DOHH2 (cell line): ENCODE results near the gene REV1.

Experiments used
- H3F3A ChIP-seq: fragments of 200-600 bp; sonication (generic), shearing (Covaris generic); 2 replicates; pipeline ENCODE4 v1.6.0; 2016; ENCODE audit warnings: antibody characterized with exemption, mild to moderate bottlenecking; ENCODE audit not compliant: control insufficient read depth, insufficient read depth
- H3K27ac ChIP-seq: fragments of 200-600 bp; sonication (generic); 2 replicates; pipeline ENCODE4 v1.5.1; 2014; ENCODE audit warnings: low read depth, mild to moderate bottlenecking, low read length, moderate library complexity
- H3K27me3 ChIP-seq: fragments of 200-600 bp; sonication (generic); 2 replicates; pipeline ENCODE4 v1.6.1; 2014; ENCODE audit warnings: mild to moderate bottlenecking, low read length, mixed read lengths; ENCODE audit not compliant: control insufficient read depth
- H3K36me3 ChIP-seq: fragments of 200-600 bp; sonication (generic); 2 replicates; pipeline ENCODE4 v1.6.1; 2014; ENCODE audit warnings: mild to moderate bottlenecking, low read length, moderate library complexity, mixed read lengths; ENCODE audit not compliant: control insufficient read depth
- H3K4me1 ChIP-seq: fragments of 200-600 bp; sonication (generic); 2 replicates; pipeline ENCODE4 v1.6.1; 2014; ENCODE audit warnings: mild to moderate bottlenecking, low read length, mixed read lengths; ENCODE audit not compliant: control insufficient read depth
- H3K4me2 ChIP-seq: fragments of 200-600 bp; sonication (generic); 2 replicates; pipeline ENCODE4 v1.6.0; 2014; ENCODE audit warnings: mild to moderate bottlenecking, low read length, moderate library complexity
- H3K4me3 ChIP-seq: fragments of 200-600 bp; sonication (generic); 2 replicates; pipeline ENCODE4 v1.5.1; 2014; ENCODE audit warnings: mild to moderate bottlenecking, low read length, mixed read lengths
- H3K79me2 ChIP-seq: fragments of 200-600 bp; sonication (generic); 2 replicates; pipeline ENCODE4 v1.6.1; 2014; ENCODE audit warnings: mild to moderate bottlenecking, low read length, mixed read lengths; ENCODE audit not compliant: control insufficient read depth
- H3K9me2 ChIP-seq: fragments of 200-600 bp; sonication (generic); replicated peaks from 2 replicates; pipeline ENCODE4 v1.6.1; 2014; ENCODE audit warnings: mild to moderate bottlenecking, low read length, mixed read lengths; ENCODE audit not compliant: control insufficient read depth
- H3K9me3 ChIP-seq: fragments of 200-600 bp; sonication (generic); 2 replicates; pipeline ENCODE4 v1.6.1; 2014; ENCODE audit warnings: antibody characterized with exemption, low read length, mixed read lengths; ENCODE audit not compliant: control insufficient read depth, insufficient read depth
- H4K20me1 ChIP-seq: fragments of 200-600 bp; sonication (generic); 2 replicates; pipeline ENCODE4 v1.6.0; 2014; ENCODE audit warnings: low read depth, mild to moderate bottlenecking, antibody characterized with exemption, low read length, moderate library complexity; ENCODE audit not compliant: control insufficient read depth, insufficient read depth
- EZH2phosphoT487 ChIP-seq: fragments of 200-600 bp; sonication (generic); IDR thresholded peaks from 2 replicates; pipeline ENCODE4 v1.6.1; 2017; ENCODE audit warnings: borderline replicate concordance, mild to moderate bottlenecking, antibody characterized with exemption, low read length, moderate library complexity, mixed read lengths
- TF ChIP-seq, protein P1 (sequence below): fragments of 200-600 bp; sonication (generic); IDR thresholded peaks from one replicate; pipeline ENCODE4 v1.5.1; 2014; ENCODE audit warnings: antibody characterized with exemption, mild to moderate bottlenecking, low read depth, low read length; ENCODE audit not compliant: poor library complexity, severe bottlenecking

REV1 gene

GRCh38 chr2:99522157-99522556 is 32.3 kb upstream of the REV1 start:
- H3K9me3 ChIP-seq = no peaks in the 10 kb centered on the region
- no peak overlapping the region for H3K4me3 ChIP-seq
- no peaks in the 10 kb centered on the region for H3K79me2 ChIP-seq
- TF ChIP-seq EZH2phosphoT487 = no peak
- TF ChIP-seq, protein P1, sequence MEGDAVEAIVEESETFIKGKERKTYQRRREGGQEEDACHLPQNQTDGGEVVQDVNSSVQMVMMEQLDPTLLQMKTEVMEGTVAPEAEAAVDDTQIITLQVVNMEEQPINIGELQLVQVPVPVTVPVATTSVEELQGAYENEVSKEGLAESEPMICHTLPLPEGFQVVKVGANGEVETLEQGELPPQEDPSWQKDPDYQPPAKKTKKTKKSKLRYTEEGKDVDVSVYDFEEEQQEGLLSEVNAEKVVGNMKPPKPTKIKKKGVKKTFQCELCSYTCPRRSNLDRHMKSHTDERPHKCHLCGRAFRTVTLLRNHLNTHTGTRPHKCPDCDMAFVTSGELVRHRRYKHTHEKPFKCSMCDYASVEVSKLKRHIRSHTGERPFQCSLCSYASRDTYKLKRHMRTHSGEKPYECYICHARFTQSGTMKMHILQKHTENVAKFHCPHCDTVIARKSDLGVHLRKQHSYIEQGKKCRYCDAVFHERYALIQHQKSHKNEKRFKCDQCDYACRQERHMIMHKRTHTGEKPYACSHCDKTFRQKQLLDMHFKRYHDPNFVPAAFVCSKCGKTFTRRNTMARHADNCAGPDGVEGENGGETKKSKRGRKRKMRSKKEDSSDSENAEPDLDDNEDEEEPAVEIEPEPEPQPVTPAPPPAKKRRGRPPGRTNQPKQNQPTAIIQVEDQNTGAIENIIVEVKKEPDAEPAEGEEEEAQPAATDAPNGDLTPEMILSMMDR = no peak
- H3K36me3 ChIP-seq = no peaks in the 10 kb centered on the region
- H3K9me2 ChIP-seq = no peaks in the 10 kb centered on the region
- H3K4me1 ChIP-seq = no peaks in the 10 kb centered on the region
- no peak overlapping the region for H3K4me2 ChIP-seq
- no peaks in the 10 kb centered on the region for H3F3A ChIP-seq
- no peaks in the 10 kb centered on the region for H4K20me1 ChIP-seq
- H3K27me3 ChIP-seq = peaks cover 9% of the 10 kb centered on the region; the same call in 1 of the 2 replicates
- no peak overlapping the region for H3K27ac ChIP-seq

DNA sequence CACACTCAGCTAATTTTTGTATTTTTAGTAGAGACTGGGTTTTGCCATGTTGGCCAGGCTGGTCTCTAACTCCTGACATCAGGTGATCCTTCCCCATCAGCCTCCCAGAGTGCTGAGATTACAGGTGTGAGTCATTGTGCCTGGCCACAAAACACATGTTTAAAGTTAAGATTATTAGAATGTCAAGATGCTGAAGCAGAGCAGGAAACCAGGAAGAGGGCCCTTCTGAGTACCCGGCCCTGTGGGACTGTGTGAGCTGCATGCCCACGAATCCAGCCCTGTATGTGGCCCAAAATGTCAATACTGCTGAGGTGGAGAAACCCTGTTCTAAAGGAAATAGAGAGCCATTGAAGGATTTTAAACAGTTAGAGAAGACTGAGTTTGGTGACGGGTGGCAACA is 31.0 kb upstream of the REV1 start:
- Histone ChIP-seq H3F3A (no peaks in the 10 kb centered on the region), H3K9me2 (no peaks in the 10 kb centered on the region), H4K20me1 (no peaks in the 10 kb centered on the region), H3K27me3 (peaks cover 16% of the 10 kb centered on the region; the same call in 1 of the 2 replicates), H3K27ac (no peak overlapping the region), H3K4me1 (no peaks in the 10 kb centered on the region), H3K4me3 (no peak overlapping the region), H3K9me3 (no peaks in the 10 kb centered on the region), H3K36me3 (no peaks in the 10 kb centered on the region), H3K79me2 (no peaks in the 10 kb centered on the region), H3K4me2 (no peak overlapping the region)
- TF ChIP-seq, protein P1 = no peak
- no peak for TF ChIP-seq EZH2phosphoT487

DNA sequence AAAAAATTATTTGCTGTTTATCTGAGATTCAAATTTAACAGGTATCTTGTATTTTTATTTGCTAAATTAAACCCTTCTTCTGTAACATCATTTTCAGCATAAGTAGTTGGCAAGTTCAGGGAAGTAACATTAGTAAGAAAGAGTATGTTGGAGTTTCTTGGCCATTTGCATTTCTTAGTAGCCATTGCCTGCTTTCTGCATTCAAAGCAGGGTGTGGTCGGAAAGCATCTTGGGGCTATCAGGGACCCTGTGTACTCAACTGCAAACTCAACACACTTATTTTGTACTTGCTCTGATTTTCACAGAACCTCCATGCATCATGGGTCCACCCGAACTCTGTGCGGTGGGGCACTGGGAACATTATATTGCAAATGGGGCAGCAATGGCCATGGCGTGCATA is 30.4 kb upstream of the REV1 start:
- Histone ChIP-seq H3K79me2 (no peaks in the 10 kb centered on the region), H3K4me2 (no peak overlapping the region), H3F3A (no peaks in the 10 kb centered on the region)

More for the DNA sequence above, 30.4 kb upstream of the REV1 start:
- peaks cover 19% of the 10 kb centered on the region for H3K27me3 ChIP-seq
- H3K36me3 ChIP-seq = no peaks in the 10 kb centered on the region
- no peaks in the 10 kb centered on the region for H3K4me1 ChIP-seq
- H3K4me3 ChIP-seq = no peak overlapping the region
- TF ChIP-seq, protein P1 = no peak
- TF ChIP-seq EZH2phosphoT487 = no peak
- no peaks in the 10 kb centered on the region for H3K9me3 ChIP-seq
- H4K20me1 ChIP-seq = no peaks in the 10 kb centered on the region
- no peaks in the 10 kb centered on the region for H3K9me2 ChIP-seq
- H3K27ac ChIP-seq = no peak overlapping the region
